Ectodermal cell (in vitro differentiated cells): Measurements from ENCODE around the gene KCNJ16.

Experiments
- H3K27ac ChIP-seq: 2 replicates; pipeline ENCODE4 v1.7.0; 2013; ENCODE audit warnings: mild to moderate bottlenecking, low read depth, low read length; ENCODE audit not compliant: insufficient read depth, poor library complexity, severe bottlenecking
- H3K27me3 ChIP-seq: 2 replicates; pipeline ENCODE4 v1.7.0; 2013; ENCODE audit warnings: mild to moderate bottlenecking, low read length; ENCODE audit not compliant: insufficient read depth, control insufficient read depth, poor library complexity, severe bottlenecking
- H3K36me3 ChIP-seq: one replicate; pipeline ENCODE4 v1.7.0; 2013; ENCODE audit warnings: low read length; ENCODE audit not compliant: control insufficient read depth, insufficient read depth
- H3K4me1 ChIP-seq: one replicate; pipeline ENCODE4 v1.7.0; 2013; ENCODE audit warnings: low read length; ENCODE audit not compliant: control insufficient read depth, insufficient read depth
- H3K4me3 ChIP-seq: 2 replicates; pipeline ENCODE4 v1.7.0; 2013; ENCODE audit warnings: low read depth, low read length, control low read depth; ENCODE audit not compliant: insufficient read depth
- H3K9me3 ChIP-seq: 2 replicates; pipeline ENCODE4 v1.7.0; 2013; ENCODE audit warnings: mild to moderate bottlenecking, low read length, moderate library complexity; ENCODE audit not compliant: control insufficient read depth
- WGBS, 2 experiments: methylation state at CpG; one replicate each; pipeline ENCODE4 v1.1.7; 2013; ENCODE audit warnings: missing lambda C conversion rate in 2 of 2; 5-methylcytosine and 5-hydroxymethylcytosine counted together

Gene KCNJ16

DNA sequence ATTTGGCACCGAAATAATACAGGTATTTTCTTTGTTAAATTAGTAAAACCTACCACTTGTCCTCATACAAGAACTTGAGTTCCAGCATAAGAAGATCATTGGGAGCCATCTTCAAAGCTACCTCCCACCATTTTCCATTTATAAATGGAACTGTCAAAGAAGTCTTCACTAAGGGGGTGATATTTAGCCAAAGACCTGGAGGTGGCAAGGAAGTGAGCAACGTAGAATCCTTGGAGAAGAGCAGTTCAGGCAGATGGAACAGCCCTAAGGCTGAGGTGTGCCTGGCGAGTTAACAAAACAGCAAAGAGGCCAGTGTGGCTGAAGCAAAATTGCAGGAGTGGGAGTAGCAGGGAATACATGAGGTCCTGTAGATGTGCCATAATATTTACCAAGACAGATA is 1.8 kb downstream of the KCNJ16 start:
- no peaks in the 10 kb centered on the region for H3K27me3 ChIP-seq
- WGBS, 2 experiments: 45 to 66% methylated on average over 2 to 3 of the region's 3 CpGs
- H3K9me3 ChIP-seq: no peaks in the 10 kb centered on the region
- no peak overlapping the region for H3K4me3 ChIP-seq
- H3K4me1 ChIP-seq: no peaks in the 10 kb centered on the region
- H3K27ac ChIP-seq: no peak overlapping the region
- no peaks in the 10 kb centered on the region for H3K36me3 ChIP-seq

DNA sequence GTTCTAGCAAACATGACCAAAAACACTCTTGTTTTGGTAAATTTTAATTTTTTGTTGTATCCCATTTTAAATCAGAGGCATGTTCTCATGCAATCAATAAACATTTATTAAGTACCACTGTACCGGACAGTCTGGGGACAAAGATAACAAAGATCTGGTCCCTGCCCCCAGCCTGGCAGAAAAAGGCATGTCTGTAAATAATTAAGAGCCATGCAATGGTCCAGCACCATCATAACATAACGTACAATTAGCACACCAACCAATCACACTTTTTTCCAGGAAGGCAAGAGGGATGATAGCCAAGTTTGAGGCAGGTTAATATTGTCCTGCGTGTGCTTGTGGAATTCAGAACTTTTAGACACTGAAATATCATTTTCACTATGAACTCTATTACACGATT is 3.5 kb downstream of the KCNJ16 start:
- 72 to 75% methylated on average over 4 of the region's 4 CpGs for WGBS, 2 experiments
- no peaks in the 10 kb centered on the region for H3K36me3 ChIP-seq
- no peaks in the 10 kb centered on the region for H3K9me3 ChIP-seq
- no peak overlapping the region for H3K4me3 ChIP-seq
- no peaks in the 10 kb centered on the region for H3K27me3 ChIP-seq
- H3K4me1 ChIP-seq: no peaks in the 10 kb centered on the region
- H3K27ac ChIP-seq: no peak overlapping the region

DNA sequence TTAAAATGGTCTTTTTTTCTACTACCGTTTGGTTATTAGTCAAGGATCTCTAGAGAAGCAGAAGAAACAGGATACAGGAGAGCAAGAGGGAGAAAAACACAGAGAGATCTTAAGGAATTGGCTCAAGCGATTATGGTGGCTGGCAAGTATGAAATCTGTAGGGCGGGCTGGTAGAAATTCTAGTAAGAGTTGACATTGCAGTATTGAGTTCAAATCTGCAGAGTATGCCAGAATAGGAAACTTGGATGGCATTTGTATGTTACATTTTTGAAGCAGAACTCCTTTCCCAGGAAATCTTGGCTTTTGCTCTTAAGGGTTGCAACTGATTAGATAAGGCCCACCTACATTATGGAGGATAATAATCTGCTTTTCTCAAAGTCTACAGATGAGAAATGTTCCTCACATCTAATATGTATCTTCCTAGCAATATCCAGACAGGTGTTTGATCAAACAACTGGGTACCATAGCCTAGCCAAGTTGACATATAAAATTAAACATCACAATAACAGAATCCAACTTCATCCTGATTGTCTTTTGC is 4.0 kb downstream of the KCNJ16 start:
- 95 to 97% methylated on average over 3 of the region's 3 CpGs for WGBS, 2 experiments
- H3K27ac ChIP-seq: no peak overlapping the region
- no peak overlapping the region for H3K4me3 ChIP-seq
- no peaks in the 10 kb centered on the region for H3K36me3 ChIP-seq
- H3K4me1 ChIP-seq: no peaks in the 10 kb centered on the region
- no peaks in the 10 kb centered on the region for H3K27me3 ChIP-seq
- no peaks in the 10 kb centered on the region for H3K9me3 ChIP-seq

- no peaks in the 10 kb centered on the region for H3K9me3 ChIP-seq
- no peak overlapping the region for H3K4me3 ChIP-seq
- no peaks in the 10 kb centered on the region for H3K27me3 ChIP-seq
- WGBS, 2 experiments: 66 to 75% methylated on average over 4 to 7 of the region's 7 CpGs
- no peaks in the 10 kb centered on the region for H3K36me3 ChIP-seq
- no peaks in the 10 kb centered on the region for H3K4me1 ChIP-seq
- no peak overlapping the region for H3K27ac ChIP-seq
Measured at GRCh38 chr17:70080541-70081347, 5.7 kb downstream of the KCNJ16 start.

GRCh38 chr17:70081885-70082284 is 6.9 kb downstream of the KCNJ16 start:
- Histone ChIP-seq H3K4me1 (no peaks in the 10 kb centered on the region), H3K27me3 (no peaks in the 10 kb centered on the region), H3K36me3 (no peaks in the 10 kb centered on the region), H3K27ac (no peak overlapping the region), H3K4me3 (no peak overlapping the region), H3K9me3 (no peaks in the 10 kb centered on the region)
- WGBS, 2 experiments: 62 to 76% methylated on average over 1 of the region's 1 CpG

GRCh38 chr17:70084476-70084875 is 9.5 kb downstream of the KCNJ16 start:
- H3K27me3 ChIP-seq: no peaks in the 10 kb centered on the region
- H3K27ac ChIP-seq: no peak overlapping the region
- WGBS, 2 experiments: 61 to 69% methylated on average over 3 to 4 of the region's 4 CpGs
- no peaks in the 10 kb centered on the region for H3K4me1 ChIP-seq
- no peaks in the 10 kb centered on the region for H3K9me3 ChIP-seq
- H3K36me3 ChIP-seq: no peaks in the 10 kb centered on the region
- no peak overlapping the region for H3K4me3 ChIP-seq

DNA sequence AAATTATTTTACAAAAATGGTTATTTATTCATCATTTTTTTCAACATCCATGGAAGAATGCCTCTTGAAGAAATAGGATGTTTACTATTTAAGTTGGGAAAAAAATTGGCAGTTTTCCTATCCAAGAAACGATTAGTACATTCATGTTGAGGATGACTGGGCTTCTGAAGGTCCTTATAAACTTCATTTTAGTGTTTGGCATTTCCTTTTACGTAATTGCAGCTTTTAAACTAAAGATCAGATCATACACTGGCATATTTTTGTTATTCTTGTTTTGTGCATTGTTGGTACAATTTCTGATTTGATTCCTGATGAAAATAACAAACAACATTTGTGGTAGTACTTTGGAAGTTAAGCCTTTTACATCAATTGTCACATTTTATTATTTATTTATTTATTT is 11.5 kb downstream of the KCNJ16 start:
- Histone ChIP-seq H3K27ac (no peak overlapping the region), H3K9me3 (no peaks in the 10 kb centered on the region), H3K36me3 (no peaks in the 10 kb centered on the region), H3K4me3 (no peak overlapping the region), H3K4me1 (no peaks in the 10 kb centered on the region), H3K27me3 (no peaks in the 10 kb centered on the region)
- 87 to 93% methylated on average over 2 of the region's 2 CpGs for WGBS, 2 experiments

DNA sequence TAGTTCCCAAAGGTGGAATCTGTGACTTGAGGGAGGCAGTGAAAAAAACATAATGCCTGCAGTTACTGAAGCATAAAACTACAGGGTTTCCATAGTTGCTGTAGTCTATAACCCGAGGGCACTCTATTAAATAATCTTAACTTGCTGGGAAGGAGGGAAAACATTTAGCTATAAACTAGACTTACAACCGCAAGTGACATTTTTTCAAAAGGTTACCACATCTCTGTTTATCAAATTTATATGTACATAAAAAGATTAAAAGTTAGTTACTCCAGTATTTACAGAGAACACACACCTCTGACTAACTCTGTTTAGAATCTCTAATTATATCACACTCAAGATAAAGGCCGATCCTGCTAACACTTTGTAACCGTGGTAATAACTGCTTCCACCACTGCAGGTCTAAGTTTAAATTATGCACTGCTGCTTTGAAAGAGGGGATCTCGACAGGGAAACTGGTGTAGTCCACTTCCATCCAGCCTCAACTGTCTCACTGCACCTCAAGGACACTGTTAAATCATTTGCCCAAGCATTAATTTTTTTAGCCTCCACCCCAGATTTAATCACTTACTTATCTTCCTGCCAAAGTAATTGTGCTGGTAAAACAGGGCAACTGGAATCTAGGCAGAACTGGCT is 14.6 kb downstream of the KCNJ16 start:
- H3K27ac ChIP-seq: no peak overlapping the region
- 80 to 87% methylated on average over 3 to 4 of the region's 5 CpGs for WGBS, 2 experiments

DNA sequence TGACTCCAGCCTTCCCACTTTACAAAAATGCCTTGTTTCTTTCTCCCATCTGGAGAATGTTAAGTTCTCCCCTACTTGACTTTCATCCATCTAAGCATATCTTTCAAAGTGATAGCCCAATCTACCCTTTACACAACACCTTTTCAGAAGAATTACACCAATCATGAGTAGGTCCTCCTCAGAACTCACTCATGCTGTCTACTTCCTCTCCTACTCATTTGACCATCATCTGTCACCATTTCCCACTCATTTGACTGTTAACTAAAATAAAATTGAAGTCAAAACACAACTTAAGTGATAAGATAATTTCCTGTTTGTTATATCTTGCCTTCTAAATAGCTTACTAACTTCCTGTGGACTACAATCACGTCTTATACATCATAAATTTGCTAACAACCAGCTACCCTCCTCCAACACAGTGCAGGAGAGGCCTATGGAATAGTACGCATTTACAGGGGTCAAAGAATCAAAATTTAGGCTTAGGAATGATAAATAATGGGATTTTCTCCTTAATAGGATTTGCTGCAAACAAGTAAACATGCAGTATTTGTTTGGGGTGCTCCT is 16.1 kb downstream of the KCNJ16 start:
- H3K4me1 ChIP-seq: no peaks in the 10 kb centered on the region
- H3K4me3 ChIP-seq: no peak overlapping the region
- H3K36me3 ChIP-seq: no peaks in the 10 kb centered on the region
- 81 to 88% methylated on average over 2 of the region's 2 CpGs for WGBS, 2 experiments
- H3K27ac ChIP-seq: no peak overlapping the region
- H3K9me3 ChIP-seq: no peaks in the 10 kb centered on the region
- no peaks in the 10 kb centered on the region for H3K27me3 ChIP-seq

More for the DNA sequence above, 14.6 kb downstream of the KCNJ16 start:
- Histone ChIP-seq H3K4me1 (no peaks in the 10 kb centered on the region), H3K4me3 (no peak overlapping the region), H3K27me3 (no peaks in the 10 kb centered on the region), H3K9me3 (no peaks in the 10 kb centered on the region), H3K36me3 (no peaks in the 10 kb centered on the region)

DNA sequence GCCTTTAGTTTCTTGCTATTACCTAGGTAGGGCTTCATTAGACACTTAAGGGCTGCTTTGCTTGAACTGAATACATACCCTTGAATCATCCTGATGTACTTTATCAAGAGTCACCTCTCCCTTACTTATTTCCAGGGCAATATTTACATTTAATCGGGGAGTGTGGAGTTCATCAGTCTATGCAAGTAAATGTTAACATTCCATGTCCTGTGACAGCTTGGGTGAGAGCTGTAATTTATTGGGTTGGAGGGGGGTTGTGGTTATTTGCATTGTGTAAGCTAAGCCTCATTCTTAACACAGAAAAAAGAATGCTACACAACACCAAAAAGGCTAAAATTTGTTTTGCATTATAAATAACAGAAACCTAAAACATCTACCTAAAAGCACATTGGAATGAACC is 16.7 kb downstream of the KCNJ16 start:
- H3K4me3 ChIP-seq: no peak overlapping the region
- no peaks in the 10 kb centered on the region for H3K9me3 ChIP-seq
- no peaks in the 10 kb centered on the region for H3K4me1 ChIP-seq
- H3K36me3 ChIP-seq: no peaks in the 10 kb centered on the region
- no peak overlapping the region for H3K27ac ChIP-seq
- 100% methylated on average over 1 of the region's 1 CpG; no CpG with 5 or more reads in 1 of the 2 experiments for WGBS, 2 experiments
- no peaks in the 10 kb centered on the region for H3K27me3 ChIP-seq
